Right kidney (tissue), 9 donors: Measurements from ENCODE around the gene CNPY4.
A peak's percentile ranks its signal among the peaks of the same experiment; 100 is the strongest.

Experiments
- DNase-seq: peaks from one replicate; pipeline ENCODE4 v3.0.0-alpha.2; 2016
- long read RNA-seq, 8 donors: transcript quantifications; one replicate each; lab custom pipeline, GENCODE V29; 2026

Gene CNPY4, protein sequence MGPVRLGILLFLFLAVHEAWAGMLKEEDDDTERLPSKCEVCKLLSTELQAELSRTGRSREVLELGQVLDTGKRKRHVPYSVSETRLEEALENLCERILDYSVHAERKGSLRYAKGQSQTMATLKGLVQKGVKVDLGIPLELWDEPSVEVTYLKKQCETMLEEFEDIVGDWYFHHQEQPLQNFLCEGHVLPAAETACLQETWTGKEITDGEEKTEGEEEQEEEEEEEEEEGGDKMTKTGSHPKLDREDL
- long read RNA-seq, donor 1, transcript CNPY4-201 (6 exons, 1,502 nt), result major isoform, 19 of 20 reads
- long read RNA-seq, donor 1, partial matches to known transcripts, result 0 of 20 reads
- long read RNA-seq, donor 1, other reads (novel, unspliced or antisense), result 0 of 20 reads
- long read RNA-seq, donor 2, transcript CNPY4-201 (6 exons, 1,502 nt), result major isoform, 6 of 7 reads
- long read RNA-seq, donor 2, partial matches to known transcripts, result 0 of 7 reads
- long read RNA-seq, donor 2, other reads (novel, unspliced or antisense), result 0 of 7 reads
- long read RNA-seq, donor 3, partial matches to known transcripts, result 0 of 6 reads
- long read RNA-seq, donor 3, other reads (novel, unspliced or antisense), result 0 of 6 reads
- long read RNA-seq, donor 4, transcript CNPY4-204 (5 exons, 1,024 nt), result minor isoform, 5 of 32 reads
- long read RNA-seq, donor 4, transcript CNPY4-201 (6 exons, 1,502 nt), result major isoform, 8 of 32 reads
- long read RNA-seq, donor 4, partial matches to known transcripts, result 19 of 32 reads
- long read RNA-seq, donor 4, other reads (novel, unspliced or antisense), result 0 of 32 reads
- long read RNA-seq, donor 5, transcript CNPY4-201 (6 exons, 1,502 nt), result major isoform, 8 of 18 reads
- long read RNA-seq, donor 5, partial matches to known transcripts, result 6 of 18 reads
- long read RNA-seq, donor 5, other reads (novel, unspliced or antisense), result 0 of 18 reads
- long read RNA-seq, donor 6, transcript CNPY4-201 (6 exons, 1,502 nt), result major isoform, 9 of 15 reads
- long read RNA-seq, donor 6, transcript CNPY4-204 (5 exons, 1,024 nt), result minor isoform, 5 of 15 reads
- long read RNA-seq, donor 6, partial matches to known transcripts, result 0 of 15 reads
- long read RNA-seq, donor 6, other reads (novel, unspliced or antisense), result 0 of 15 reads
- long read RNA-seq, donor 7, transcript CNPY4-204 (5 exons, 1,024 nt), result minor isoform, 5 of 37 reads
- long read RNA-seq, donor 7, transcript CNPY4-201 (6 exons, 1,502 nt), result major isoform, 8 of 37 reads
- long read RNA-seq, donor 7, partial matches to known transcripts, result 24 of 37 reads
- long read RNA-seq, donor 7, other reads (novel, unspliced or antisense), result 0 of 37 reads
- long read RNA-seq, donor 8, transcript CNPY4-201 (6 exons, 1,502 nt), result major isoform, 10 of 23 reads
- long read RNA-seq, donor 8, partial matches to known transcripts, result 12 of 23 reads
- long read RNA-seq, donor 8, other reads (novel, unspliced or antisense), result 0 of 23 reads

DNA sequence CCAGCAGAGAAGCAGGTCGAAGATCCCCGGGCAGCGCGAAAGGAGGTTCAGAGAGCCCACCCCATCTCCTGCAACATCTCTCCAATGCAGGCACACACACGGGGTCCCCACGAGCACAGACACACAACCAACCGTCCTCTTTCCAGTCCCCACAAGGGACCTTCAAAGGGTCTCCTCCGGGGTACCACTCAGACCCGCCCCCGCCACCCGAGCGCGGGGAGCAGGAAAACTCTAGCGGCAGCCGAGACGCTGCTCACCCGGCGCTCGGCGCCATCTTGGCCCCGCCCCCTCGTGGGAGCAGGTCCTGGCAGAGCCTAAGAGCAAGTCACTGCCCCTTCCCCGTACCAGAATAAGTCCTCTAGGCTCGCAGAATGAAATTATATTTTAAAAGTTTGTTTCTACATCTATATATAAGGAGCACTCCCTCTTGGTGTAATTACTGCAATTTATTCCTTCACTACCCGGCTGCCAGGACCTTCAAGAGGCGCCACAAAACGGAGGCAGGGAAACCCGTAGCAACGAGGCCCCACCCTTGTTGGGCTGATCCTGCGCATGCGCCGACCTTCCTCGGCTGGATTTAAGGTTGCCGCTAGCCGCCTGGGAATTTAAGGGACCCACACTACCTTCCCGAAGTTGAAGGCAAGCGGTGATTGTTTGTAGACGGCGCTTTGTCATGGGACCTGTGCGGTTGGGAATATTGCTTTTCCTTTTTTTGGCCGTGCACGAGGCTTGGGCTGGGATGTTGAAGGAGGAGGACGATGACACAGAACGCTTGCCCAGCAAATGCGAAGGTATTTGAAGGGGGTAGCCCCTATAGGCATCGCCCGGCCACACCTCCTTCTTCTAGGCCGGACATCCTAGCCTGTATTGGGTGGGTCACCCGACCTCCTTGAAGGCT lies at the start of gene CNPY4, which contains the start of gene TAF6:
CNPY4 (plus strand) TSS at position 563 of the 898 bp plus-strand sequence; CDS start at position 674, 111 bp downstream.
TAF6 (minus strand) TSS at position 287 of the 898 bp plus-strand sequence. CDS start 5,149 bp downstream, outside the sequence.
- peak; percentile 98 for DNase-seq

DNA sequence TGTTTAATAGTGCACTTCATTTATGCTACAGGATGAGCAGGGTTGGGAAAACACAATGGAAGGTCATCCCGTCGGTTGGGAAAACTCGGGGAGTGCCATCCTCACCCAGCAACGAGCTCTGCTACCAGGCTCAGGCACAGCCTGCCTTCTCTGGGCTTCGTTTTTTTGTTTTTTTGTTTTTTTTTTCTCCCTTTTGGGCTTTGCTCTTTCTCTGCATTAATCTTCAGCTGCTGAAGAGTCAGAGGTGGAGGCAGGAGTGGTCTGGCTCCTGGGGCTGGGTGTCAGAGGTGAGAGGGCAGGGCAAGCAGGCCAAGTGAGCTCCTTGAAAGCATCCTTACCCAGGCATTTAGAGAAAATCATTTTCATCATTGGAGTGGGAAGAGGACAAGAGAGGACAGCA lies 49.4 kb upstream of the CNPY4 start:
- no peak for DNase-seq

DNA sequence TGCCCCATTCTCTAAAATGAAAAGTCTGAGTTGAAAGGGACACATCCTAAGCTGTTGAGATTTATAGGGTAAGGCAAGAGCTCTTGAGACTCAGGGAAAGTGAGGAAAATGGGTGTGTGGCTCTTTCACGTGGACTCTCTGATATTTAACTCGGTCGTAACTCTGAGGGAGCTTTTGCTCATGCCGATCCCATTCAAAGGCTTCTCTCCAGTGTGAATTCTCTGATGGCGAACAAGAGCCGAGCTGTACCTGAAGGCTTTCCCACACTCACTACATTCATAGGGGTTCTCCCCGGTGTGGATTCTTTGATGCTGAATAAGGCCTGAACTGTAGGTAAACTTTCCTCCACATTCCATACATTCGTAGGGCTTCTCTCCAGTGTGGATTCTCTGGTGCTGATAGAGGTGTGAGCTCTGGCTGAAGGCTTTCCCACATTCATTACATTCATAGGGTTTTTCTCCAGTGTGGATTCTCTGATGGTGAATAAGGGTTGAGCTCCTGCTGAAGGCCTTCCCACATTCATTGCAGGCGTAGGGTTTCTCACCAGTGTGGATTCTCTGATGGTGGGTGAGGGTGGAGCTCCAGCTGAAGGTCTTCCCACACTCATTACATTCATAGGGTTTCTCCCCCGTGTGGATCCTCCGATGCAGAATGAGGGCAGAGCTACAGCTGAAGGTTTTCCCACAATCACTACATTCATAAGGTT lies 48.3 kb upstream of the CNPY4 start:
- DNase-seq, result no peak

DNA sequence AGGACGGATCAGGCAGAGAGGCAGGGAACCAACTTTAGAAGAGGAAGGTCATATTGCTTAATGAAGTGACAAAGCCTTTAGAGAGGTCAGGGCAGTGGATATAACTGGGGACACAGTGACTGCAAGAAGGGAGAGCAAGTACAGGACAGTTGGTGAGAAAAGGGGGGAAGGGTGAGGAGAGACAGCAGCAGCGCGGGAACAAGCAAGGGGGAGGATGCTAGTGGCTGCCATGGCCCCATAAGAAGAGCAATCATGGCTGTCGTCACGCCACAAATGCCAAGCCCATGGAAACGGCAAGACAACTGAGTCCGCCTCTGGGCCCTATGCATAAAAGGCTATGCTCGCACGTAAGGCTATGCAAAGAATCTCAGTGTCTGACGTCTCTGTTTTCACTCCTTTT lies 47.0 kb upstream of the CNPY4 start:
- DNase-seq, result no peak

DNA sequence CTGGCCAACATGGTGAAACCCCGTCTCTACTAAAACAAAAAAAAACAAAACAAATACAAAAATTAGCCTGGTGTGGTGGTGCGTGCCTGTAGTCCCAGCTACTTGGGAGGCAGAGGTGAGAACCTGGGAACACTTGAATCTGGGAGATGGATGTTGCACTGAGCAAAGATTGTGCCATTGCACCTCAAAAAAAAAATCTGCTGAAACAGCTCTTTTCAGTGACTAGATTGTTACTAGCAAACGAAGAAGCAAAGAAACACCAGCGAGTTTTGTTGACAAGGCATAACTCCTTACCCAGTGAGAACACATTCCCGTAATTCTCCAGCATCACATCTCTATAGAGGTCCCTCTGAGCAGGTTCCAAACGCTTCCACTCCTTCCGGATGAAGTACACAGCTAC lies 44.6 kb upstream of the CNPY4 start:
- no peak for DNase-seq

DNA sequence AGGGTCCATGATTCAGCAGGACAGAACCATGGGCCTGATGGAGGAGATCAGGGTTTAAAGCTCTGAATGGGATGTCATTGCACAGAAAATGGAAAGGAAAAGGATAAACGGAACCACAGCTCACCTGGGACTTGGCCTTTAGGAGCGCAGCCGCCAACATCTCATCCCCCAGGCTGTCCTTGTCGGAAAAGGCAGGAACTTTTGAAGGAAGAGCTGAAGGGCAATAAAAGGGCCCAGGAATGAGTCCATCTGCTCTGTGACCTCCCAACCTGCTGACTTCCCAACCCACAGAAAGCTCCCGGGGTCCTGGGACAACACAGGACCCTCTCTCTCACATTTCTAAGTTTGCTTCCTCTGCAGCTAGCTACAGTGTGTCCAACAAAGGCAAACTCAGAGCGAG lies 44.0 kb upstream of the CNPY4 start:
- DNase-seq, result no peak

DNA sequence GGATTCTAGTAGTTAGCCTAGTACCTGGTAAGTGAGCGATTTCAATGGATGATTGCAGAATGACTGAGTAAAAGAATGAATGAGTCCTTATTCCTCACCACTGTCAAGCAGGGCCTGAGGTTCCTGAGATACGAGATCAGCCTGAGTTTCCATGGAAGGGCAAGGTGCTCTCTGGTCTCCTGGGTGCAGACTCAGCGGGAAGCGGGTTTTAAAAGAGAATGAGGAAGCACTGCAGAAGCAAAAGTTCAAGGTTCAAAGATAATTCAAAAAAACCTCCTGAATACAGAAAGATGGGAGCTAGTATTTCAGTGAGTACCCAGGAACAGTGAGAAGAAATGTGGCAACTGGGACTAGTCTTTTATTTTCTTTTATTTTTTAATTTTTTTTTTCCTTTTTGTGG lies 42.2 kb upstream of the CNPY4 start:
- DNase-seq, result no peak

DNA sequence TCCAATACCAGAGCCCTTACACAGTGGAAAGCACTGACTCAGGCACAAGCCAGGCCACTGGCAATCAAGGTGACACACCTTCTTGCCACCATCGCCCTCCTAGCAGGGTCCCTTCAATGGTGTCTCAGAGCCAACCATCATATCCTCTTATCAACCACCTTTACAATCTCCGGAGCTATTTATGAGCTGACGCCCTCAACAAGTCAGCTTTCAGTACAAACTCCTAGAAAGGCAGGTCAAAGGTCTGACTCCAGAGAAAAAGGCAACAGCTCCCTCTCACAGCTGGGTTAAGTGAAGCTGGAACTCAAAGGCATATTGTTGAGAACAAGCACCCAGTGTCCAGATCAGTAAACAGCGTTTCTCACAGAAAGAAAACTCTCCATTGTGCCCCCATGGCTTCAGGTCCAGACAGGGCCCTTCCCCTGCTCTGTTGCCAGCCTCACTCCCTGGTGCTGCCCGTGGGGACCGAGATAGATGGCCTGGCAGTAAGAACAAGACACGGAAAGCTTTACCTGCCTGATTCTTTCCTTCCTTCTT lies 40.3 kb upstream of the CNPY4 start:
- no peak for DNase-seq

DNA sequence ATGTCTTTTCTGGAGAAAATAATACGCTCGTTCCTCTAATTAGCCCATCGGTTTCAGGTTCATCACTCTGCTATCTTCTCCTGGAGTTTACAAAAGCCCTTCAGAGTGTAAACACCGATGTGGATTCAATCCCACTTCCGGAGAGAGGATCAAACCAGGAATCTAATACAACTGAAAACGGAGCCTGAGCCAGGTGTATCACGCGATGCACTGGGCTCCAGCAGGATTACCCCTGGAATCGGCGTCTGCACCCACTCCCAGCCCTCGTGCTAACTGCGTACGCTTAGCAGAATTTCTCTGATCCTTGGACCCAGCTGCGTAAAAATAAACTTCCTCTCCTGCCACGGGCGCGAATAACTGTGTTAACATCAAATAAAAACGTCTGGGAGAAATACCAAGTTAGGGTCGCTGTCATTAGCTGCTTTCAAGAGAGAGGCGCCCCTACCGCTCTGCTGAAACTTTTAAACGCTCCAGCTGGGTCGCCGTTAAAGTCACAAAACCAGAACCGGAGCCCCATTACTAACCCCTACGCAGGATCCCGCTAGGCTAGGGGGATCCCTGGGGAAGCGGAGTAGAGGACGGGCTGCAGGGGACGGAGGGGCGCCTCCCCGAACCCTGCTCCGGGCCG lies 38.4 kb upstream of the CNPY4 start:
- no peak for DNase-seq

DNA sequence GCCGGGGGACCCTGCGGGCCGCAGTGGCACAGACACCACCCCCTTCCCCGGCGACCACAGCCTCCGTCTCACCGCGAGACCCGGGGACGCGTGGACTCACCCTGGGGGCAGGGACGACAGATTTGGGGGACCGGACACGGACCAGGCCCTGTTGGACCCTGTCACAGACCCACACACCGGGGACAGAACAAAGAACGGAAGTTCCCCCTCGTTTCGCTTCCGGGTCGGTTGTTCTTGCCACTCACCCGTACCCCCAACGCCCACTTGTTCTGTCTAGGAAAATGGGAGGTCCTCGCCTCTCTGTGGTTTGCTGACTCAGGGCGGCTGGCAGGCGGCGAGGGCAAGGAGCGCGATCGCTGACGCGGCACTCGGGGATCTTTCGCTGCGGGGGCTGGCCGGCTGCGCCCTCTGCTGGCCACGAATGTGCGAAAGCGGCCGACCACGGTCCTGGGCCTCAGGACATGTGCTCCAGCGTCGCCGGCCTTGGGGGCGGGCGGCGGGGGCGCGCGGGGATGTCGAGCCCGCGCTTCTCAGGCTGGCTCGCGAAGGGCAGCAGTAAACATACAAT lies 37.8 kb upstream of the CNPY4 start, which contains the start of gene ZNF3:
ZNF3 (minus strand) TSS at position 189 of the 568 bp plus-strand sequence. CDS start 4,366 bp downstream, outside the sequence.
- DNase-seq, result peak; percentile 89

DNA sequence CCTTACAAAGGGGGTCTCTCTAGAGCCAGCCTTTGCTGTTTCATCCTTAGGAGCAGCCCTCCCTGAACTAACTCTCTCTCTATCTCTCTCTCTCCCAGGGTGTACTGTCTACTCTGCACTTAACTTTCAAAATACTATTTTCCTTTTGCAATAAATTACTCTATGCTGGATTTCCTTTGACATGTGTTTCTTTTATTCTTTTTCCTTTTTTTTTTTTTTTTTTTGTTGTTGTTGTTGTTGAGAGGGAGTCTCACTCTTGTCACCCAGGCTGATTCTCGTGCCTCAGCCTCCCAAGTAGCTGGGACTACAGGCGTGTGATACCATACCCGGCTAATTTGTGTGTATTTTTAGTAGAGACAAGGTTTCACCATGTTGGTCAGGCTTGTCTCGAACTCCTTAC lies 36.5 kb upstream of the CNPY4 start:
- no peak for DNase-seq

DNA sequence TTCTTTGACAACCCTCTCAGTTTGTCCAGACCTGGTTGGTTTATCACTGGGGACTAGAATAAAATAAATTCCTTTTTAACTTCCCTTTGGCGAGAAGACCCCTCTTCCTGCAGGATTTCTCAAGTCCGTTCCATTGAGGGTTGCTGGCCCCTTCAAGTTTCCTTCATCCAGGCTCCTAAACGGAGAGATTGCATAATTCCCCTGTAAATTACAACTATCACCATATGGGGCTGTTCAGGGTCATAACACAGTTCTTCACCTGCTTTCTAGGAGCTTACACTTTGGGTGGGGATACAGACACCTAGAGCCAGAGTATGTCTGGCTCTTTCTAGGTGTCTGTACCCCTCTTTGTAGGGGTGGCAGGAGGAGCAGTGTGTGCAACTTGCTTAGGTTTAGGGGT lies 33.9 kb upstream of the CNPY4 start:
- no peak for DNase-seq

DNA sequence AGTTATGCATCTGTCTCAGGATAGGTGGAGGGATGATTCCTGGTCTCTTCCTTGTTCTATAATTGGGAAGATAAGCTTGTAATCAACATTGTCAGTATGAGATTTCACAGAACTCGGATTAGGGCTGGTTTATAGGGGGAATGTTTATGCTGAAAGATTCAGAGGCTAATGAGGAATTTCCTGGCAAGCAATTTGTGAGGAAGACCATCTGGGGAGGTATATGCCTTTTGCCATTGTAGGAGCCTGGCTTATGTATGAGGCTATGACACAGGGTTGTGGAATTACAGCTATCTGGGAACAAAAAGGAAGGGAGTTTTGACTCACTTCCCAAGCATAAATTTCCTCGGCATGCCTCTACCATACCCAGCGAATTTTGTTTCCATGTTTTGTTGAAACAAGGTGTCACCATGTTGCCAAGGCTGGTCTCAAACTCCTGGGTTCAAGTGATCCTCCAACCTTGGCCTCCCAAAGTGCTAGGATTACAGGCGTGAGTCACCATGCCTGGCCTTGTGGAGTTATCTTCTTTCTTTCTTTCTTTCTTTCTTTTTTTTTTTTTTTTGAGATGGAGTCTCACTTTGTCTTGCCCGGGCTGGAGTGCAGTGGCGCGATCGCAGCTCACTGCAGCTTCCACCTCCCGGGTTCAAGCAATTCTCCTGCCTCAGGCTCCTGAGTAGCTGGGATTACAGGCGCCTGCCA lies 32.2 kb upstream of the CNPY4 start:
- DNase-seq, result no peak

DNA sequence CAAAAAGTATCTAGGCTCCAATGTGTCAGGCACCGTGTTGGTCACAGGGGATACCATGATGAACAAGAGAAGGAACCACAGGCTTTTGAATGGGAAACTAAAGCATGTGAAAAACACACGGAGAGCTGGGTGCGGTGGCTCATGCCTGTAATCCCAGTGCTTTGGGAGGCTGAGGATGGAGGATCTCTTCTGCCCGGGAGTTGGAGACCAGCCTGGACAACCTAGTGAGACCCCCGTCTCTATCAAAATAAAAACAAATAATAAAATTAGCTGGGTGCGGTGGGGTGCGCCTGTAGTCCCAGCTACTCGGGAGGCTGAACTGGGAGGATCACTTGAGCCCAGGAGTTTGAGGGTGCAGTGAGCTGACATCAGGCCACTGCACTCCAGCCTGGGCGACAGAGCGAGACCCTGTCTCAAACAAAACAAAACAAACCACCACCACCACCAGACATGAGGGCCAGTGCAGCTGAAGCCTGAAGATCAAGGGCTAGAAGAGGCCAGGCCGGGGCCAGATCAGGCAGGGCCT lies 31.3 kb upstream of the CNPY4 start:
- DNase-seq, result no peak

DNA sequence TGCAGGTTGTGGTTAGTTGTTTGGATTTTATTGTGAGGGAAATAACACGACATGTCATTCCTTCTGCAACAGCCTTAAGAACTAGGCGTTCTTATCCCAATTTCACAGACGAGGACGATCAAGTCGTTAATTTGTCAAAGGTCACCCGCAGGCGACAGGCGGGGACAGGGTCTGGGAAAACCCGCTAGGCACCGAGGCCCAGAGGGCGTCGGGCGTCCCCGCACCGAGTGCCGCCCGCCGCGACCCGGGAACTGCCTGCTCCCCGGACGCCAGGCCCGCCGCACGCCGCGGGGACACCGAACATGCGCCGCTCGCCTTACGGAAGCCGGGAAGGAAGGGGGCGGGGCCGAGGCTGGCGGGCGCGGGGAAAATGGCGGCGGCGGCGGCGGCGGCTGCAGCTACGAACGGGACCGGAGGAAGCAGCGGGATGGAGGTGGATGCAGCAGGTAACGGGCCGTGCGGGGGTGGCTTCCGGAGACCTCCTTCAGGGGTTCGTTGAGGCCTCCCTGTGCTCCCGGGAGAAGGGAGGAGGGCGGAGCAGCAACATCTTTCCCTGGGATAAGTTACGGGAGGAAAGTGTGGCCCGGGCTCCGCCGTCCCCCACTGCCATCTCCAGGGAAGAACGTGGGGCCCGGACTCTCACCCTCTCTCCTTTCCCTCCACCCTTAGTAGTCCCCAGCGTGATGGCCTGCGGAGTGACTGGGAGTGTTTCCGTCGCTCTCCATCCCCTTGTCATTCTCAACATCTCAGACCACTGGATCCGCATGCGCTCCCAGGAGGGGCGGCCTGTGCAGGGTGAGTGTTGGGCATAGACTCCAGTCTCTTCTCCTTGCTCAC lies 30.6 kb upstream of the CNPY4 start, which contains the start of gene COPS6:
COPS6 (plus strand) TSS at position 349 of the 837 bp plus-strand sequence; CDS start at position 371, 22 bp downstream.
- DNase-seq, result peak; percentile 91

DNA sequence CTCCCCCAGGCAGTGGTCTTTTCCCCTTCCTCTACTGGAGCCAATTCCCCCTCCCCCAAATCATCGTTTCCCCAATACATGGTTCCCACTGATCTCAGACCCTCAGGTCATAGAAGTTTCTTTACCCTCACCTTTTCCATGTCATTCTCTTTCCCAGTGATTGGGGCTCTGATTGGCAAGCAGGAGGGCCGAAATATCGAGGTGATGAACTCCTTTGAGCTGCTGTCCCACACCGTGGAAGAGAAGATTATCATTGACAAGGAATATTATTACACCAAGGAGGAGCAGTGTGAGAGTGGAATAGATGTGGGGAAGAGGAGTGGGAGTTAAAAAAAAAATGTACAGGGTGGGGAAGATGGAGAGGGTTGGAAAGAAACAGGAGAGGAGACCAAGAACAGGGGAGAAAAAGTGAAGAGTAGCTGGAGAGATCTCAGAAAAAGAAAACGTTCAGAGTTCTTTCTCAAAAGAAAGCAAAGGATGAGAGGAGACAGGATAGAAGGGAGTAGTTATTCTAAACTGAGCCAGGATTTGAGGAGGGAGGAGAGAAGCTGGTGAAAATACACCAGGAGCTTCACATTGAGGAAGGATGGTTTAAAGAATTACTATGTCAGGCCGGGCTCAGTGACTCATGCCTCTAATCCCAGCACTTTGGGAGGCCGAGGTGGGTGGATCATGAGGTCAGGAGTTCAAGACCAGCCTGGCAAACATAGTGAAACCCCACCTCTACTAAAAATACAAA lies 29.8 kb upstream of the CNPY4 start:
- DNase-seq, result no peak
